ENCODE results near the gene C1orf198. TPM values are rescaled to one million over a fixed set of nuclear protein-coding genes. Genes with fewer than 3 reads are reported as not detected.

Gene C1orf198
- total and polyA plus RNA-seq, 12 donors: 15.2 to 59.4 (median 24.6) TPM

DNA sequence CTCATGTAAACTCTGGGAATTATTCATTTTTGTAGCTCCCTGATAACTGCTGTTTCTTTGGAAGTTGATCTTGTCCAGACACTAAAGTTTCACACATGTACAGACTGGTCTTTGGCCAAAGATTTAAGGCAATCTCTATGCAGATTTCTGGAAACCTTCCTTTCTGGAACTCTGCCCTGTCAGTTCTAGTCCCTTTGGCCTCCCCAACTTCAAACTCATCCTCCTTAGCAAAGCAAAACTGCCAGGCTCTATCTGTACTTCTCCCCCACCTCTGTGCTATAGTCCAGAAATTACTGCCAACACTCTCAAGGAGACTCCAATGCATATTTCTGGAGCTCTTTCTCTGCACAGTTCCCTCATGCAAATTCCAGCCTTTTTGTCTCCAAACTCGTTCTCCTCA, 36.5 kb downstream of the C1orf198 start:
- no peaks in the 10 kb centered on the region for H3K9me3 ChIP-seq (replicated peaks in 1 of 3)
- peaks cover 0 to 5% of the 10 kb centered on the region in 2 donors for H3K4me1 ChIP-seq (replicated peaks in 1 of 2)
- 48 to 75% (median 63%) methylated on average over 1 of the region's 1 CpG for whole genome bisulfite sequencing, 4 donors
- intact Hi-C loops (cut with DNase I): no loop called here
- H3K27me3 ChIP-seq: no peaks in the 10 kb centered on the region
- no peak overlapping the region for H3K4me3 ChIP-seq
- no peaks in the 10 kb centered on the region for H3K36me3 ChIP-seq (replicated peaks in 1 of 2)
- no peak for DNase-seq
- TF ChIP-seq POLR2A (IDR thresholded peaks at IDR 0.05): no peak
- TF ChIP-seq CTCF (IDR thresholded peaks at IDR 0.05): no peak
- H3K27ac ChIP-seq: no peak overlapping the region

DNA sequence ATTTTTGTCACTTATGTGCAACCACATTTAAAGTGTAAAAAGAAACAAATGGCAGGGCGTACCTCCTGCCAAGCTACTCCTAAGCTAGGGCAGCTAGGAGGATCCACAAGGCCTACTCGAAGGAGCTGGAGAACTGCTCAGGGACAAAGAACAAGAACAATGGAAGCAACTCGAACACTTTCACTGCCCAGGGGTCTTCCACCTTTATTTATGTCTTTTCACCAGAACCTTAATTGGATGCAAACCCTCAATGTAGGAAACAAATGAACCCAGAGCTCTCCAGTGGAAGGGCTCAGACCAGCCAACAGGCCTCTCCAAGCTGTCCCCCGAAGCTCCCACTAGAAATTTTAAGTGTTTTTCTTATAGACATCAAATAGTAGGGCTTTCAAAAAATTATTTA, 39.9 kb downstream of the C1orf198 start:
- Histone ChIP-seq H3K36me3 (replicated peaks in 1 of 2) (no peaks in the 10 kb centered on the region), H3K9me3 (replicated peaks in 1 of 3) (no peaks in the 10 kb centered on the region), H3K27me3 (no peaks in the 10 kb centered on the region), H3K27ac (peak overlapping the region in 2 of 5 donors; percentile 38 to 78), H3K4me3 (no peak overlapping the region), H3K4me1 (replicated peaks in 1 of 2) (peaks cover 10 to 28% of the 10 kb centered on the region in 2 donors)
- WGBS, 4 donors: 82 to 89% (median 86%) methylated on average over 4 of the region's 4 CpGs
- DNase-seq: no peak
- TF ChIP-seq CTCF (IDR thresholded peaks at IDR 0.05) (no peak), POLR2A (IDR thresholded peaks at IDR 0.05) (no peak)
- intact Hi-C loops (cut with DNase I): no loop called here

DNA sequence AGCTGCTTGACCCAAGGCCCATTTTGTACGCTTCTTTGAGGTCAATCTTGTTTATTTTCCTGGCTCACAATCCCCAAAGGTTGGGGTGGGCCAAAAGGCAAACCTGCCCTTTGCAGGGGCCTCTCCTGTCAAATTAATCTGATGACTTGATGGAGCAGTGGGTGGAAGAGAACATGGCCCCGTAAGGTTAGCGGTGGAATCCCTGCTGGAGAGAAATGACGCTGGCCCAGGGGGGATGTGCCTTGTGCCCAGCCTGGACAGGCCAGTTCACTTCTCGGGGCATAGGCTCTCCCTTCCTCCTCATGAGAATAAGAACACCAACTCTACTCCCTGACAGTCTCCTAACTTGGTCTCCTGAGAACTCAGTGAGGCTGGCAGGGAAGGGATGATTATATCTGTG, 40.5 kb downstream of the C1orf198 start:
- Histone ChIP-seq H3K9me3 (replicated peaks in 1 of 3) (no peaks in the 10 kb centered on the region), H3K36me3 (replicated peaks in 1 of 2) (no peaks in the 10 kb centered on the region), H3K27ac (peak overlapping the region in 2 of 5 donors; percentile 38 to 78), H3K4me3 (no peak overlapping the region), H3K27me3 (no peaks in the 10 kb centered on the region), H3K4me1 (replicated peaks in 1 of 2) (peaks cover 10 to 28% of the 10 kb centered on the region in 2 donors)
- TF ChIP-seq CTCF (IDR thresholded peaks at IDR 0.05): no peak
- no peak for TF ChIP-seq POLR2A (IDR thresholded peaks at IDR 0.05)
- intact Hi-C loops (cut with DNase I): no loop called here
- 60 to 78% (median 70%) methylated on average over 5 of the region's 5 CpGs for WGBS, 4 donors
- peak in 1 of 7 donors; percentile 35 for DNase-seq

- H3K27ac ChIP-seq: peak overlapping the region in 2 of 5 donors; percentile 75 to 78
- peak in 3 of 7 donors; percentile 55 to 77 (median 57) for DNase-seq
- intact Hi-C loops (cut with DNase I): no loop called here
- no peaks in the 10 kb centered on the region for H3K36me3 ChIP-seq (replicated peaks in 1 of 2)
- TF ChIP-seq POLR2A (IDR thresholded peaks at IDR 0.05): no peak
- no peak for TF ChIP-seq CTCF (IDR thresholded peaks at IDR 0.05)
- WGBS, 4 donors: 62 to 81% (median 69%) methylated on average over 7 of the region's 7 CpGs
- H3K27me3 ChIP-seq: no peaks in the 10 kb centered on the region
- peaks cover 10 to 28% of the 10 kb centered on the region in 2 donors for H3K4me1 ChIP-seq (replicated peaks in 1 of 2)
- no peak overlapping the region for H3K4me3 ChIP-seq
- no peaks in the 10 kb centered on the region for H3K9me3 ChIP-seq (replicated peaks in 1 of 3)
Observed at GRCh38 chr1:230827081-230827681, 41.1 kb downstream of the C1orf198 start.
